ENCODE measurements around the gene ZFAND6.
"Not testable (repeated sequence)": the region's sequence is repeated elsewhere in the genome, so short reads cannot be mapped to it uniquely, and the experiment has no call there.

GRCh38 chr15:80020149-80020548 is 39.3 kb upstream of the ZFAND6 start:
- TF ChIP-seq CTCF (IDR thresholded peaks at IDR 0.05); POLR2A (IDR thresholded peaks at IDR 0.05); POLR2AphosphoS5 (IDR thresholded peaks at IDR 0.05; ENCODE audit: insufficient read depth in 1 of 2, low read depth in 1 of 2): not testable (repeated sequence)

All from vagina (tissue), 2 donors.